ENCODE measurements around the gene SKI. TPM values are rescaled to one million over a fixed set of nuclear protein-coding genes. Genes with fewer than 3 reads are reported as not detected.

Gene SKI
- total and polyA plus RNA-seq, 12 donors: 4.8 to 53.6 (median 34.7) TPM

DNA sequence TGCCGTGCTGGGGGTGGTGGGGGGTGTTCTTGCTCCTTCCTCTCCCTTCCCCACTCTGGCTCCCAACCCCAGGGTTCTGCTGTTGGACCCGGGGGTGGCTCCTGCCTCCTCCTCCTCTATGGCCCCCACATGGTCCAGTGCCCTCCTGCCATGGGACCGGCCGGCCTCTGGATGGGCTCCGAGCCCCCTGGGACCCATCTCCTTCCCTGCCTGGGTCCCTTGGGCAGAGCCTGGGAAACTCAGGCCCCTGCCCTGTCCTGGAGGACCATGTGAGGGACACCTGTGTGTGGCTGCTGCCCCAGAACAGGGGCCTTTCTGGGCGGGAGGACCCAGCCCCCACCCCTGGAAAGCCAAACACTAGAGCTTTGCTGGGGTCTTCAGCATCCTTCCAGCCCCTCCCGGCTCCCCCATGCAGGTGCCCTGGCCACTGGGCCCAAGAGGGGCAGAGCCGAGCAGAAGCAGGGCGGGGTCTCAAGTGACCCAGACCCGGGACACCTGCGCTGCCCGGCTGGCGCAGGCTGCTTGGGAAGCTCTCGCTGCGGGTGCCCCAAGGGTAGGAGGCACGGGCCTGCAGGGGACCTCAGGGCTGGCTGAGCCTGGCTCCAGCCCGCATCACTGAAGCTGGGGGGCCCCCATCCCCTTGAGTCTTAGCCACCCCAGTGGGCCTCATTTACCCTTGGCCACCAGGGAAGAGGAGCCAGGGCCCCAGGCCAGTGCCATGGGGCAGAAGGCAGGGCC, 31.0 kb upstream of the SKI start:
- WGBS, 4 donors: 86 to 89% (median 87%) methylated on average over 7 to 17 of the region's 17 CpGs
- no peak overlapping the region for H3K4me3 ChIP-seq
- no peak for DNase-seq

DNA sequence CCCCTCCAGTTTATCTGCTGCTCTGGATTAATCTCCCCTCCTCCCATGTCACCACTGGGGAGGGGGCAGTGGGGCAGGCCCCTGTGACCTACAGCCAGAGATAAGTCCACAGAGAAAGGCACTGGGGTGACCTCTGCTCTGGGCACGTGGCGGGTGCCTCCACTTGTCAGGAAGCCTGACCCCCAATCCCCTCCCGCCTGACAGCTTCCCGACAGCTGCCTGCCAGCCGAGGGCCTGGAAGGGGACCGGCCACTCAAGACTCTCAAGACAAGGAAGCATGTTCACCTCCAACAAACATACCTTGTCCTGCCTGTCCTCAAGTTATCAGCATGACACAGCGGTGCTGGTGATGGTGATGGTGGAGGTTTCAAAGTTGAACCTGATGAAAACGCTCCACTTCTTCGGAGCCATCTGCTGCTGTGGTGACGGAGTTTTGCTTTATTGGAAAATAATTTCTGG, 30.4 kb upstream of the SKI start:
- Histone ChIP-seq H3K9me3 (replicated peaks in 1 of 3) (no peaks in the 10 kb centered on the region), H3K36me3 (replicated peaks in 1 of 2) (no peaks in the 10 kb centered on the region), H3K27ac (no peak overlapping the region), H3K4me3 (no peak overlapping the region), H3K27me3 (no peaks in the 10 kb centered on the region), H3K4me1 (replicated peaks in 1 of 2) (peaks cover 0 to 33% of the 10 kb centered on the region in 2 donors)
- no peak for DNase-seq
- 82 to 91% (median 89%) methylated on average over 8 to 10 of the region's 10 CpGs for WGBS, 4 donors
- no peak for TF ChIP-seq POLR2A (IDR thresholded peaks at IDR 0.05)
- TF ChIP-seq, protein P1, sequence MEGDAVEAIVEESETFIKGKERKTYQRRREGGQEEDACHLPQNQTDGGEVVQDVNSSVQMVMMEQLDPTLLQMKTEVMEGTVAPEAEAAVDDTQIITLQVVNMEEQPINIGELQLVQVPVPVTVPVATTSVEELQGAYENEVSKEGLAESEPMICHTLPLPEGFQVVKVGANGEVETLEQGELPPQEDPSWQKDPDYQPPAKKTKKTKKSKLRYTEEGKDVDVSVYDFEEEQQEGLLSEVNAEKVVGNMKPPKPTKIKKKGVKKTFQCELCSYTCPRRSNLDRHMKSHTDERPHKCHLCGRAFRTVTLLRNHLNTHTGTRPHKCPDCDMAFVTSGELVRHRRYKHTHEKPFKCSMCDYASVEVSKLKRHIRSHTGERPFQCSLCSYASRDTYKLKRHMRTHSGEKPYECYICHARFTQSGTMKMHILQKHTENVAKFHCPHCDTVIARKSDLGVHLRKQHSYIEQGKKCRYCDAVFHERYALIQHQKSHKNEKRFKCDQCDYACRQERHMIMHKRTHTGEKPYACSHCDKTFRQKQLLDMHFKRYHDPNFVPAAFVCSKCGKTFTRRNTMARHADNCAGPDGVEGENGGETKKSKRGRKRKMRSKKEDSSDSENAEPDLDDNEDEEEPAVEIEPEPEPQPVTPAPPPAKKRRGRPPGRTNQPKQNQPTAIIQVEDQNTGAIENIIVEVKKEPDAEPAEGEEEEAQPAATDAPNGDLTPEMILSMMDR (IDR thresholded peaks at IDR 0.05): no peak
- intact Hi-C loops (cut with DNase I): loop anchor here (2.0 to 10.0 kb wide), 4 partner anchors 120 to 347 kb away; no protein-coding TSS in a partner anchor

More for the DNA sequence above, 31.0 kb upstream of the SKI start:
- H3K9me3 ChIP-seq (replicated peaks in 1 of 3): no peaks in the 10 kb centered on the region
- TF ChIP-seq, protein P1 (IDR thresholded peaks at IDR 0.05): no peak
- TF ChIP-seq POLR2A (IDR thresholded peaks at IDR 0.05): no peak
- H3K27ac ChIP-seq: no peak overlapping the region
- intact Hi-C loops (cut with DNase I): loop anchor here in 1 of 2 donors (2.0 to 10.0 kb wide), 3 partner anchors 120 to 348 kb away; no protein-coding TSS in a partner anchor
- H3K27me3 ChIP-seq: no peaks in the 10 kb centered on the region
- peaks cover 0 to 39% of the 10 kb centered on the region in 2 donors for H3K4me1 ChIP-seq (replicated peaks in 1 of 2)
- no peaks in the 10 kb centered on the region for H3K36me3 ChIP-seq (replicated peaks in 1 of 2)

- Histone ChIP-seq H3K27ac (peak overlapping the region; percentile 7 to 89 (median 44)), H3K36me3 (replicated peaks in 1 of 2) (no peaks in the 10 kb centered on the region), H3K27me3 (no peaks in the 10 kb centered on the region), H3K4me3 (no peak overlapping the region), H3K4me1 (replicated peaks in 1 of 2) (peaks cover 0 to 24% of the 10 kb centered on the region in 2 donors), H3K9me3 (replicated peaks in 1 of 3) (no peaks in the 10 kb centered on the region)
- no peak for DNase-seq
- intact Hi-C loops (cut with DNase I): loop anchor here (2.0 to 10.0 kb wide), 3 partner anchors 119 to 346 kb away; no protein-coding TSS in a partner anchor
- 72 to 100% (median 78%) methylated on average over 1 to 11 of the region's 11 CpGs for WGBS, 4 donors
- TF ChIP-seq, protein P1 (IDR thresholded peaks at IDR 0.05): no peak
- TF ChIP-seq POLR2A (IDR thresholded peaks at IDR 0.05): no peak
Observed at GRCh38 chr1:2198571-2198970, 29.5 kb upstream of the SKI start.

DNA sequence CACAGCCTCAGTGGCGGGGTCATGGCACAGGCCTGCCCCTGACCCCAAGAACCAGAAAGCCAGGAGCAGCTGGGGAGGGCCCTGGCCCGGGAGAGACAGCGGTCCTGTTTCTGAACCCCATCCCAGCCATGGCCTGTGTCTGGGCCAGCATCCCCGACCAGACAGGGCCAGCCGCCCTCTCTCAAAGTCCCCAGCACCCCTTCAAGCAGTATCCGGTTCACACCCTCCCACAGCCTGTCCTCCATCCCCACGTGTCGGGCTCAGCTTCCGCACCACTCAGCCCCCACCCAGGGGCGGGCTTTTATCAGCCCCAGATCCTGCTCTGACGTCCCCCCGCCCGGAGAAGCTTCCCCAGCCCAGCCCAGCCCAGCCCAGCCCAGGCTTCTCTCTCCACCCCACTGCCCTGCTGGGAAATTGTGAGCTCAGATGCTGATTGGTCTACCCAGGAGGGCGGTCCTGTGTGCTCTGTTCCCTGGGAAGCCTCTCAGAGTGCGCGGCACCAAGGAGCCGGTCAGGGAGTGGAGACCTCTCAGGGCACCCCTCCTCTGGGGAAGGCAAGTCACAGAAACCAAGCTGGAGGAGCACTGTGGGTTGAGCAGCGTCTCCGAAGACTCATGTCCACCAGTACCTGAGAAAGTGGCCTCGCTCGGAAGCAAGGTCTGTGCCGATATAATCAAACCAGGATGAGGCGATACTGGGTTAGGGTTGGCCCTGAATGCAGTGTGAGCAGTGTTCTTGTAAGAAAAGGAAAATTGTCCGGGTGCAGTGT, 28.9 kb upstream of the SKI start:
- 16 to 21% (median 19%) methylated on average over 17 to 24 of the region's 24 CpGs for WGBS, 4 donors
- Histone ChIP-seq H3K36me3 (replicated peaks in 1 of 2) (no peaks in the 10 kb centered on the region), H3K9me3 (replicated peaks in 1 of 3) (no peaks in the 10 kb centered on the region)

More for the DNA sequence above, 28.9 kb upstream of the SKI start:
- peak overlapping the region; percentile 7 to 89 (median 70) for H3K27ac ChIP-seq
- peak overlapping the region in 2 of 4 donors; percentile 22 to 47 for H3K4me3 ChIP-seq
- peaks cover 0 to 25% of the 10 kb centered on the region in 2 donors for H3K4me1 ChIP-seq (replicated peaks in 1 of 2)
- peak; percentile 21 to 67 for TF ChIP-seq POLR2A (IDR thresholded peaks at IDR 0.05)
- TF ChIP-seq, protein P1 (IDR thresholded peaks at IDR 0.05): peak in 2 of 6 experiments; percentile 11 to 16
- no peaks in the 10 kb centered on the region for H3K27me3 ChIP-seq
- peak; percentile 80 to 94 (median 90) for DNase-seq
- intact Hi-C loops (cut with DNase I): loop anchor here (2.0 to 10.0 kb wide), 3 partner anchors 118 to 346 kb away; no protein-coding TSS in a partner anchor
